Gastroesophageal sphincter (tissue), 4 donors: ENCODE measurements around the gene DGKE. TPM values are rescaled to one million over a fixed set of nuclear protein-coding genes. Genes with fewer than 3 reads are reported as not detected.

Experiments
- ATAC-seq: fragments of 150-250 bp; one replicate; pipeline ENCODE4 v1.9.1; 2016; ENCODE audit warnings: mild to moderate bottlenecking, moderate library complexity
- H3K27ac ChIP-seq, 4 donors: fragments of 200-600 bp; sonication (generic) in 3 of 4; 1 replicate in 3 of 4; 2 replicates in 1 of 4; pipeline ENCODE4 v1.5.1; 2016 to 2019
- H3K27me3 ChIP-seq: fragments of 200-600 bp; sonication (generic); one replicate; pipeline ENCODE4 v1.5.1; 2019
- H3K36me3 ChIP-seq, 2 donors: fragments of 200-600 bp; sonication (generic); one replicate each; pipeline ENCODE4 v1.5.1; 2019; ENCODE audit warnings: control low read depth in 1 of 2
- H3K4me1 ChIP-seq, 3 donors: fragments of 200-600 bp; sonication (generic); 1 replicate in 2 of 3; 2 replicates in 1 of 3; pipeline ENCODE4 v1.5.1; 2016 to 2019; ENCODE audit warnings: control low read depth in 2 of 3
- H3K4me3 ChIP-seq, 2 donors: fragments of 200-600 bp; sonication (generic); one replicate each; pipeline ENCODE4 v1.5.1; 2019; ENCODE audit warnings: mild to moderate bottlenecking in 1 of 2, moderate library complexity in 1 of 2
- H3K9me3 ChIP-seq, 3 donors: fragments of 200-600 bp; sonication (generic); one replicate each; pipeline ENCODE4 v1.5.1; 2017 to 2019; ENCODE audit warnings: control low read depth in 2 of 3
- CTCF ChIP-seq, 4 experiments: fragments of 200-600 bp in 2 of 4; fragments of 450-650 bp in 2 of 4; sonication (generic) in 1 of 4; IDR thresholded peaks; one replicate each; pipeline ENCODE4 v1.5.1; 2017 to 2019; ENCODE audit warnings: antibody characterized with exemption in 4 of 4, mild to moderate bottlenecking in 2 of 4, moderate library complexity in 2 of 4
- EP300 ChIP-seq: sonication (generic); formaldehyde crosslinking; IDR thresholded peaks from one replicate; pipeline ENCODE4 v1.6.1; 2017; ENCODE audit warnings: antibody characterized with exemption, mild to moderate bottlenecking
- POLR2A ChIP-seq, 2 donors: fragments of 450-650 bp; IDR thresholded peaks; one replicate each; pipeline ENCODE4 v1.6.1; 2017; ENCODE audit warnings: antibody characterized with exemption in 2 of 2, mild to moderate bottlenecking in 2 of 2, moderate library complexity in 1 of 2
- POLR2AphosphoS5 ChIP-seq: sonication (generic); formaldehyde crosslinking; IDR thresholded peaks from one replicate; pipeline ENCODE4 v1.6.1; 2017; ENCODE audit warnings: antibody characterized with exemption
- WGBS, 2 donors: methylation state at CpG; one replicate each; pipeline ENCODE4 v1.1.5; 2018; ENCODE audit warnings: low coverage in 1 of 2; 5-methylcytosine and 5-hydroxymethylcytosine counted together
- total RNA-seq, 4 donors: library from RNA; depleted of rRNA; stranded (reverse); fragments of >200 nt; gene quantifications; one replicate each; pipeline ENCODE4 v1.1.0, GENCODE V29; 2016

Gene DGKE
- 10 to 100 TPM in 1 of 4 donors, 1 to 10 TPM in 3; 8.4 to 12.5 (median 9.7) TPM for total RNA-seq

GRCh38 chr17:56833809-56834379, at the start of gene DGKE, which contains the start of gene C17orf67:
Gene DGKE (plus strand): TSS chr17:56834151. CDS start chr17:56834796, 645 bp downstream.
Gene C17orf67 (minus strand): TSS chr17:56833920. CDS start chr17:56815810, 18,110 bp downstream.
- Histone ChIP-seq H3K27ac (peak within 1 kb of the TSS; percentile 40 to 96 (median 92)), H3K4me1 (peaks cover 0 to 66% (median 14%) of the 10 kb centered on the region in 3 donors), H3K36me3 (no peaks in the 10 kb centered on the region), H3K4me3 (peak within 1 kb of the TSS; percentile 52 to 83), H3K9me3 (no peaks in the 10 kb centered on the region), H3K27me3 (no peaks in the 10 kb centered on the region)
- TF ChIP-seq EP300 (no peak), CTCF (IDR thresholded peaks at IDR 0.05) (peak in 3 of 4 experiments; percentile 7 to 26 (median 14)), POLR2A (IDR thresholded peaks at IDR 0.05) (peak; percentile 55 to 56), POLR2AphosphoS5 (peak; percentile 54)
- WGBS, 2 donors = 0% methylated on average over 6 of the region's 66 CpGs; no CpG with 5 or more reads in 1 of the 2 donors
- peak; percentile 96 for ATAC-seq

GRCh38 chr17:56785405-56785804, 48.5 kb upstream of the DGKE start:
- 80 to 89% methylated on average over 5 of the region's 5 CpGs for WGBS, 2 donors
- H3K4me3 ChIP-seq = no peak overlapping the region

GRCh38 chr17:56785997-56786680, 47.8 kb upstream of the DGKE start:
- no peak overlapping the region for H3K4me3 ChIP-seq
- no peaks in the 10 kb centered on the region for H3K9me3 ChIP-seq
- peaks cover 9% of the 10 kb centered on the region for H3K27me3 ChIP-seq
- 87 to 100% methylated on average over 1 to 6 of the region's 9 CpGs for WGBS, 2 donors
- no peak overlapping the region for H3K27ac ChIP-seq
- no peak for TF ChIP-seq CTCF (IDR thresholded peaks at IDR 0.05)
- TF ChIP-seq POLR2AphosphoS5 = no peak
- TF ChIP-seq POLR2A (IDR thresholded peaks at IDR 0.05) = no peak
- TF ChIP-seq EP300 = no peak
- H3K36me3 ChIP-seq = no peaks in the 10 kb centered on the region
- ATAC-seq = no peak
- no peaks in the 10 kb centered on the region for H3K4me1 ChIP-seq

More at GRCh38 chr17:56785405-56785804, 48.5 kb upstream of the DGKE start:
- H3K9me3 ChIP-seq = no peaks in the 10 kb centered on the region
- no peaks in the 10 kb centered on the region for H3K36me3 ChIP-seq
- peaks cover 13% of the 10 kb centered on the region for H3K27me3 ChIP-seq
- peaks cover 0 to 2% (median 2%) of the 10 kb centered on the region in 3 donors for H3K4me1 ChIP-seq
- no peak overlapping the region for H3K27ac ChIP-seq
- ATAC-seq = no peak
- TF ChIP-seq POLR2A (IDR thresholded peaks at IDR 0.05) (no peak), POLR2AphosphoS5 (no peak), EP300 (no peak), CTCF (IDR thresholded peaks at IDR 0.05) (no peak)

GRCh38 chr17:56786989-56787482, 46.9 kb upstream of the DGKE start:
- no peak overlapping the region for H3K27ac ChIP-seq
- ATAC-seq = no peak

More at GRCh38 chr17:56786989-56787482, 46.9 kb upstream of the DGKE start:
- 60 to 62% methylated on average over 6 to 7 of the region's 7 CpGs for WGBS, 2 donors
- Histone ChIP-seq H3K4me1 (no peaks in the 10 kb centered on the region), H3K27me3 (peaks cover under 1% of the 10 kb centered on the region), H3K9me3 (no peaks in the 10 kb centered on the region), H3K4me3 (no peak overlapping the region), H3K36me3 (no peaks in the 10 kb centered on the region)
- TF ChIP-seq POLR2AphosphoS5 = no peak
- no peak for TF ChIP-seq POLR2A (IDR thresholded peaks at IDR 0.05)
- TF ChIP-seq CTCF (IDR thresholded peaks at IDR 0.05) = no peak
- no peak for TF ChIP-seq EP300
